Peyer's patch (tissue), 4 donors: ENCODE data around the gene TNKS1BP1. TPM values are rescaled to one million over a fixed set of nuclear protein-coding genes. Genes with fewer than 3 reads are reported as not detected.
"Not testable (repeated sequence)": the region's sequence is repeated elsewhere in the genome, so short reads cannot be mapped to it uniquely, and the experiment has no call there.

Experiments
- DNase-seq, 3 donors: peaks; one replicate each; pipeline ENCODE4 v3.0.0-alpha.2; 2017 to 2019
- H3K27ac ChIP-seq, 4 donors: fragments of 200-600 bp; sonication (generic); one replicate each; pipeline ENCODE4 v1.5.1; 2016 to 2019
- H3K27me3 ChIP-seq, 2 donors: fragments of 200-600 bp; sonication (generic); one replicate each; pipeline ENCODE4 v1.5.1; 2019
- H3K36me3 ChIP-seq, 3 donors: fragments of 200-600 bp; sonication (generic); one replicate each; pipeline ENCODE4 v1.5.1; 2016 to 2019
- H3K4me1 ChIP-seq, 4 donors: fragments of 200-600 bp; sonication (generic); one replicate each; pipeline ENCODE4 v1.5.1; 2016 to 2019
- H3K4me3 ChIP-seq, 4 donors: fragments of 200-600 bp; sonication (generic); 1 replicate in 3 of 4; 2 replicates in 1 of 4; pipeline ENCODE4 v1.5.1; 2016 to 2019; ENCODE audit warnings: mild to moderate bottlenecking in 1 of 4
- H3K9me3 ChIP-seq, 4 donors: fragments of 200-600 bp; sonication (generic); one replicate each; pipeline ENCODE4 v1.5.1; 2016 to 2019; ENCODE audit warnings: mild to moderate bottlenecking in 1 of 4
- POLR2A ChIP-seq, 2 donors: fragments of 450-650 bp; IDR thresholded peaks; one replicate each; pipeline ENCODE4 v1.5.1; 2017; ENCODE audit warnings: antibody characterized with exemption in 2 of 2, mild to moderate bottlenecking in 2 of 2, moderate library complexity in 2 of 2
- total RNA-seq, 4 donors: library from RNA; depleted of rRNA; stranded (reverse); fragments of >200 nt; gene quantifications; one replicate each; pipeline ENCODE4 v1.1.0, GENCODE V29; 2016
- TF ChIP-seq, protein P1 (sequence below), 6 experiments: fragments of 450-650 bp in 4 of 6; fragments of 200-600 bp in 2 of 6; sonication (generic) in 1 of 6; IDR thresholded peaks; one replicate each; pipeline ENCODE4 v1.5.1; 2017 to 2019; ENCODE audit warnings: antibody characterized with exemption in 6 of 6, mild to moderate bottlenecking in 3 of 6, moderate library complexity in 1 of 6

Gene TNKS1BP1
- total RNA-seq, 4 donors from 2014 or later = 91.8 to 156 (median 139) TPM

DNA sequence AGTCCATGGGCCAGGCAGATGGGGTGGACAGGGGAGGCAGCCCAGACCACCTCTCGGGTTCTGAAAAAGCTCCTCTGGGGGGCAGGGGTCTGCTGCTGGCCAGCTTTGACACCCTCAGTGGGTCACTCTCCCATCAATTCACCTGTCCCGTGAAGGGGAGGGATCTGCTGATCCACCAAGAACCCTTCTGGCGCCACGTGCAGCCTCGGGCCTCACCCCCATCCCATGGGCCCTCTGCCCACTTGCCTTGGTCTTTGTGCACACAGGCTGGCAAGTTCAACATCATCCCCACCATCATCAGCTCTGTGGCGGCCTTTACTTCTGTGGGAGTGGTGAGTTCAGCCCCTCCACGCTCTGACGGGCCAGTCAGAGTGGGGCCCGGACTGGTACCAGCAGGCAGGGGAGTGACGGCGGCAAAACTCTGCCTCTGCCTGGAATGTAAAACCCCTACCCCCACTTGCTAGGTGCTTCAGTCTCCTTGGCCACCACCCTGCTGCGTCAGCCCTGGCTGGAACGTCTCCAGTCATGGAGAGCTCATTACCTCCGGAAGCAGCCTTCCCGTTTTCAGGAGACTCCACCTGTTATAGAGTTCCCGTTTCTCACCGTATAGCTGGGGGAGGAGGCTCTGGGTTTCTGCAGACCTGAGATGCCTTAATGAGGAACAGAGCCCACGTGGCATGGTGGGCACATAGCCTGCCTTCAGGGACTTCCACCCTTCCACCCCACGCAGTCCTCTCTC is 43.5 kb upstream of the TNKS1BP1 start:
- DNase-seq = no peak
- Histone ChIP-seq H3K4me1 (no peaks in the 10 kb centered on the region), H3K27me3 (no peaks in the 10 kb centered on the region), H3K36me3 (no peaks in the 10 kb centered on the region), H3K9me3 (no peaks in the 10 kb centered on the region), H3K4me3 (no peak overlapping the region), H3K27ac (no peak overlapping the region)
- TF ChIP-seq, protein P1, sequence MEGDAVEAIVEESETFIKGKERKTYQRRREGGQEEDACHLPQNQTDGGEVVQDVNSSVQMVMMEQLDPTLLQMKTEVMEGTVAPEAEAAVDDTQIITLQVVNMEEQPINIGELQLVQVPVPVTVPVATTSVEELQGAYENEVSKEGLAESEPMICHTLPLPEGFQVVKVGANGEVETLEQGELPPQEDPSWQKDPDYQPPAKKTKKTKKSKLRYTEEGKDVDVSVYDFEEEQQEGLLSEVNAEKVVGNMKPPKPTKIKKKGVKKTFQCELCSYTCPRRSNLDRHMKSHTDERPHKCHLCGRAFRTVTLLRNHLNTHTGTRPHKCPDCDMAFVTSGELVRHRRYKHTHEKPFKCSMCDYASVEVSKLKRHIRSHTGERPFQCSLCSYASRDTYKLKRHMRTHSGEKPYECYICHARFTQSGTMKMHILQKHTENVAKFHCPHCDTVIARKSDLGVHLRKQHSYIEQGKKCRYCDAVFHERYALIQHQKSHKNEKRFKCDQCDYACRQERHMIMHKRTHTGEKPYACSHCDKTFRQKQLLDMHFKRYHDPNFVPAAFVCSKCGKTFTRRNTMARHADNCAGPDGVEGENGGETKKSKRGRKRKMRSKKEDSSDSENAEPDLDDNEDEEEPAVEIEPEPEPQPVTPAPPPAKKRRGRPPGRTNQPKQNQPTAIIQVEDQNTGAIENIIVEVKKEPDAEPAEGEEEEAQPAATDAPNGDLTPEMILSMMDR (IDR thresholded peaks at IDR 0.05) = no peak
- TF ChIP-seq POLR2A (IDR thresholded peaks at IDR 0.05) = no peak

- no peak for TF ChIP-seq POLR2A (IDR thresholded peaks at IDR 0.05)
- TF ChIP-seq, protein P1 (IDR thresholded peaks at IDR 0.05) = no peak
- H3K9me3 ChIP-seq = no peaks in the 10 kb centered on the region
- DNase-seq = no peak
Measured at GRCh38 chr11:57364851-57365660, 40.3 kb upstream of the TNKS1BP1 start.

GRCh38 chr11:57363131-57364080 is 38.7 kb upstream of the TNKS1BP1 start:
- Histone ChIP-seq H3K4me3 (no peak overlapping the region), H3K9me3 (no peaks in the 10 kb centered on the region), H3K4me1 (no peaks in the 10 kb centered on the region), H3K36me3 (no peaks in the 10 kb centered on the region), H3K27ac (no peak overlapping the region), H3K27me3 (no peaks in the 10 kb centered on the region)
- no peak for TF ChIP-seq POLR2A (IDR thresholded peaks at IDR 0.05)
- TF ChIP-seq, protein P1 (IDR thresholded peaks at IDR 0.05) = no peak
- DNase-seq = no peak

More at GRCh38 chr11:57364851-57365660, 40.3 kb upstream of the TNKS1BP1 start:
- Histone ChIP-seq H3K4me1 (no peaks in the 10 kb centered on the region), H3K36me3 (no peaks in the 10 kb centered on the region), H3K27me3 (no peaks in the 10 kb centered on the region), H3K4me3 (no peak overlapping the region), H3K27ac (no peak overlapping the region)

DNA sequence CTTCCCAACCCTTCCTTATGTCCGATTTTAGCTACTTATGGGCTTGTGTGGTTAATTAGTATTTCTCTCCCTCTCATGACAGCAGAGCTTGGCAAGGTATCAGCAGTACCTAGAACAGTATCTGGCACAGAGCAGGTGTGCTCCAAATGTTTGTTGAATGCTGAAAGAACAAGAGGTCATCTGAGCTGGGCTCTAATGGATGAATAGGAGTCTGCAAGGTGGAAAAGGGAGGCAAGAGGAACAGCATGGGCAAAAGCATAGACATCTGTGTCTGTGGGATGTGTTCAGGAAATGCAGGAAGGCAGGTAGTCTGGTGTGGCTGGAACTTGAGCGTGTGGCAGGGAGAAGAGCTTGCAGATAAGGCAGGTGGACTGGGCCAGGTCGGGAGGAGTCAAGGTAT is 37.2 kb upstream of the TNKS1BP1 start:
- H3K36me3 ChIP-seq = no peaks in the 10 kb centered on the region
- H3K27me3 ChIP-seq = no peaks in the 10 kb centered on the region
- H3K9me3 ChIP-seq = no peaks in the 10 kb centered on the region
- peaks cover 0 to 5% (median 0%) of the 10 kb centered on the region in 4 donors for H3K4me1 ChIP-seq
- no peak for DNase-seq
- TF ChIP-seq, protein P1 (IDR thresholded peaks at IDR 0.05) = no peak
- TF ChIP-seq POLR2A (IDR thresholded peaks at IDR 0.05) = no peak
- no peak overlapping the region for H3K27ac ChIP-seq
- H3K4me3 ChIP-seq = no peak overlapping the region

DNA sequence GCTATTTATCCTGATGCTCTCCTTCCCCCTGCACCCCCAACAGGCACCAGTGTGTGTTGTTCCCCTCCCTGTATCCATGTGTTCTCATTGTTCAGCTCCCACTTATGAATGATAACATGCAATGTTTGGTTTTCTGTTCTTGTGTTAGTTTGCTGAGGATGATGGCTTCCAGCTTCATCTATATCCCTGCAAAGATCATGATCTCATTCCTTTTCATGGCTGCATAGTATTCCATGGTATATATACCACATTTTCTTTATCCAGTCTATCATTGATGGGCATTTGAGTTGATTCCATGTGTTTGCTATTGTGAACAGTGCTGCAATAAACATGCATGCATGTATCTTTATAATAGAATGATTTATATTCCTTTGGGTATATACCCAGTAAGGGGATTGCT is 36.7 kb upstream of the TNKS1BP1 start:
- DNase-seq, H3K4me1 ChIP-seq, H3K36me3 ChIP-seq, H3K4me3 ChIP-seq, H3K9me3 ChIP-seq, H3K27me3 ChIP-seq, H3K27ac ChIP-seq: not testable (repeated sequence)
